Right forelimb (tissue), 1 donor: ENCODE results near the gene ZNF207.
"Not testable (repeated sequence)": the region's sequence is repeated elsewhere in the genome, so short reads cannot be mapped to it uniquely, and the experiment has no call there.

Experiments used
- DNase-seq: peaks from one replicate; pipeline ENCODE4 v3.0.0-alpha.2; 2018

ZNF207 gene

DNA sequence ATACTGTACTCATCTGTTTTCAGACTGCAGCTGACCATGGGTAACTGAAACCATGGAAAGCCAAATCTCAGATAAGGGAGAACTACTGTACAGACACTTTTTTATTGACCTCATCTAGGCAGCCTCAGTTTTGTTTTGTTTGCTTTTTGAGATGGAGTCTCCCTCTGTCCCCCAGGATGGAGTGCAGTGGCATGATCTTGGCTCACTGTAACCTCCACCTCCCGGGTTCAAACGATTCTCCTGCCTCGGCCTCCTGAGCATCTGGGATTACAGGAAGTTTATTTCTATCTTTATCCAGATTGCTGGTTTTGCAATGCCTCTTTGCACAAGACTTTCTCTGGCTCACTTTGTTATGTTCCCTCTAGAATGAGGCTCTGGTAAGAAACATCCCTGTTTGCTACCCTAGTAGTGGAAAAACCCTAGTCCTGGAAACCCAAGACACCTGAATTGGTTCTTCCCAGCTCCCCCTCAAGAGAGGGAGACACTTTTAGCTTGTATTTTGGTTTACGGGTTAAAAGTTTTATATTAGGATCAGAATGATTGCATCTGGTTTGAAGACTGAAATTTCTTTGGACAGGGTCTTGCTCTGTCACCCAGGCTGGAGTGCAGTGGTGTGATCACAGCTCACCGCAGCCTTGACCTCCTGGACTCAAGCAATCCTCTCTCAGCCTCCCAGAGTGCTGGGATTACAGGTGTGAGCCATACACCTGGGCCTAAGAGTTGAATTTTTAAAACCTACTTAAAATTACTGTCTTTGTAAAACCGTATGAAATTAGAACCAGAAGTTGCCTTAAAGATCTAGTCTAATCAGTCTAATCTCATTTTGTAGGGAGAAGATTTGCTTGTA is 38.9 kb downstream of the ZNF207 start:
- DNase-seq, result no peak

GRCh38 chr17:32393904-32394303 is 43.9 kb downstream of the ZNF207 start:
- no peak for DNase-seq

GRCh38 chr17:32396343-32396742 is 46.4 kb downstream of the ZNF207 start:
- DNase-seq, result no peak

GRCh38 chr17:32398946-32399345 is 49.0 kb downstream of the ZNF207 start:
- DNase-seq, result no peak

GRCh38 chr17:32410085-32410484 is 60.1 kb downstream of the ZNF207 start:
- not testable (repeated sequence) for DNase-seq

- no peak for DNase-seq
Observed at GRCh38 chr17:32426894-32427293, 76.9 kb downstream of the ZNF207 start.

GRCh38 chr17:32429598-32429997 is 79.6 kb downstream of the ZNF207 start:
- no peak for DNase-seq
